ENCODE data around the gene SAMD4A.

DNA sequence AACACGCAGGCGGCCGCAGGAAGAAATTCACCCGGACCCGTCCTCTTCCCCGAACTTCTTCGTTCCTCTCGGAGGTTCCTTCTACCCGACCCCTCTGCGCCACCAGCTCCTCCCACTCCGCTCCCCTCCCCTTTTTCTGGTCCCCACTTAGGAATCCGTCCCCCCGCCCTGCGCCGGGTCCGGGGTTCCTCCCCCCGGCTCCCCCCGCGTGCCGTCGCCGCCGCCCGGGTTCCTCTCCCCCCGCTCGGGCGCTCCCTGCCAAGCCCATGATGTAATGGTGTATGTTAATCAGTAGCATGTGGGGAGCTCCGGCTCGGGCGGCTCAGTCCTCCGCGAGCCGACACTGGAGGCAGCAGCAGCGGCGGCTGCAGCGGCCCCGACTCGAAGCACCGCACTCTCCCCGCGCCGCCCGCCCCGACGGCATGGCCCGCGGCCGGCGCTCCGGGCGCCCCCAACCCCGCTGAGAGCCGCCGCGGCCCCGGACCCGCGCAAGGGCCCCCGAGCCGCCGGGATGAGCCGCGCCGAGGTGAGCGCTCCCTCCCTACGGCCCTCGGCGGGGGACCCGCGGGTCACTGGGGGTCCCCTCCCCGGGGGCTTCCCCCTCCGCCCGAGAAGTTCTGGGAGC, 1.0 kb upstream of the SAMD4A start:
- TF ChIP-seq EZH2 (IDR thresholded peaks at IDR 0.05; ENCODE audit: insufficient read depth, poor library complexity, severe bottlenecking) = no peak
- no peak for TF ChIP-seq EZH2phosphoT487 (IDR thresholded peaks at IDR 0.05; ENCODE audit: insufficient read depth, low read depth)
